ENCODE results near the gene DGCR6L. TPM values are rescaled to one million over a fixed set of nuclear protein-coding genes. Genes with fewer than 3 reads are reported as not detected.
"Not testable (repeated sequence)": the region's sequence is repeated elsewhere in the genome, so short reads cannot be mapped to it uniquely, and the experiment has no call there.

Gene DGCR6L
- total RNA-seq, 2 donors from 2014 or later, result 101 to 109 TPM

DNA sequence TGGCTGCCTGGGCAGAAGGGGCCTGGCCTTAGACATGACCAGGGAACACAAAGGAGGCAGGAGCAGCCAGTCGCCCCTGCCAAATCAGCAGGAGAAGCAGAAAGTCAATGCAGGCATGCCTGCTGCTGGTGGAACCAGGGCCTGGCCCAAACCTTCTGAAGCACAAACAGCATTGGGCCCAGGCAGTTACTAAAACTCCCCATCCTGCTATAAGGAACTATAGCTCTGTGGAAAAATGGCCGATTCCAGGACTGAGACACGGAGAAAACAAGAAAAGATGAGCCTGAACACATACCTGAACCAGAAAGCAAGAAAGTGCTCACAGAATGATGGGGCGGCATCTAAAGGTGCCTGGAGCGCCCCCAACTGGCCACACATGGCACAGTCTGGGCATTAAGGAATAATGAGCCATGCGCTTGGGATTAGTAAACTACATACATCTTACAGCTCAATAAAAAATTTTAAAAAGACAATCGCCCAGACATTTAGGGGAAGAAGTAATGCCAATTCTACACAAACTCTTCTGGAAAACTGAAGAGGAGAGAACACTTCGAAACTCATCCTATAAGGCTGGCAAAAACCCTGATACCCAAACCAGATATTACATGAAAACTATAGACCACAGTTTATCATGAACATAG, 2.3 kb downstream of the DGCR6L start:
- H3K4me3 ChIP-seq; DNase-seq (ENCODE audit: low spot score); H3K27me3 ChIP-seq (replicated peaks; ENCODE audit: insufficient read depth); intact Hi-C loops (cut with DNase I); H3K36me3 ChIP-seq; H3K27ac ChIP-seq; H3K4me1 ChIP-seq (replicated peaks); H3K9me3 ChIP-seq: not testable (repeated sequence)
- TF ChIP-seq, protein P1, sequence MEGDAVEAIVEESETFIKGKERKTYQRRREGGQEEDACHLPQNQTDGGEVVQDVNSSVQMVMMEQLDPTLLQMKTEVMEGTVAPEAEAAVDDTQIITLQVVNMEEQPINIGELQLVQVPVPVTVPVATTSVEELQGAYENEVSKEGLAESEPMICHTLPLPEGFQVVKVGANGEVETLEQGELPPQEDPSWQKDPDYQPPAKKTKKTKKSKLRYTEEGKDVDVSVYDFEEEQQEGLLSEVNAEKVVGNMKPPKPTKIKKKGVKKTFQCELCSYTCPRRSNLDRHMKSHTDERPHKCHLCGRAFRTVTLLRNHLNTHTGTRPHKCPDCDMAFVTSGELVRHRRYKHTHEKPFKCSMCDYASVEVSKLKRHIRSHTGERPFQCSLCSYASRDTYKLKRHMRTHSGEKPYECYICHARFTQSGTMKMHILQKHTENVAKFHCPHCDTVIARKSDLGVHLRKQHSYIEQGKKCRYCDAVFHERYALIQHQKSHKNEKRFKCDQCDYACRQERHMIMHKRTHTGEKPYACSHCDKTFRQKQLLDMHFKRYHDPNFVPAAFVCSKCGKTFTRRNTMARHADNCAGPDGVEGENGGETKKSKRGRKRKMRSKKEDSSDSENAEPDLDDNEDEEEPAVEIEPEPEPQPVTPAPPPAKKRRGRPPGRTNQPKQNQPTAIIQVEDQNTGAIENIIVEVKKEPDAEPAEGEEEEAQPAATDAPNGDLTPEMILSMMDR (IDR thresholded peaks at IDR 0.05), result peak in 3 of 4 experiments; percentile 12 to 40 (median 32)
- WGBS, result 53% methylated on average over 8 of the region's 8 CpGs

DNA sequence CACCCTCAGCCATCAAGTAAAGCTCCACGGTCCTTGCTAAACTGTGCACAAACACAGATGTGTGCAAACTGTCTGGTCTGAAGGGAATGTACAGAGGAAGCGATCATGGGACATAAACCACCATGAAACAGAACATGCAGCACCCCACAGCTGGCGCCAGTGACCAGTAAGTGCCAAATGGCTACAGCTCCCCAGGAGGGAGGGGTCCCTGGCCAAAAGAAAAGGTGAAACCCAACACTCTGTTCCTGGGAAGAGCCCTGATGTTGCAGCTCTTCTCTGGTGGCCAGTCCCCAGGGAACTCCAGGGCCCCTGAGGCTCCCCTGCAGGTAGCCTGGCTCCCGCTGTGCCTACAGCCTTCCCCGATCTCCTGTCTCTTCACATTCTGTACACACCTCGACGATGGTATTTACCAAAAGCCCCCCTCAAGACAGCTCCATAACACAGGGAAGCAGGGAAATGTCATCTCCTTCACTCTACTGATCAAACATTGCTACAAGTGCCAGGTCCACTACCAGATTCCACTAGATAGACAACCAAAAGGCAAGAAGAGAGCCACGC, 2.9 kb downstream of the DGCR6L start:
- no peak for DNase-seq (ENCODE audit: low spot score)
- Histone ChIP-seq H3K4me1 (replicated peaks) (peaks cover 8% of the 10 kb centered on the region), H3K36me3 (no peaks in the 10 kb centered on the region), H3K9me3 (no peaks in the 10 kb centered on the region), H3K4me3 (no peak overlapping the region), H3K27ac (no peak overlapping the region), H3K27me3 (replicated peaks; ENCODE audit: insufficient read depth) (no peaks in the 10 kb centered on the region)
- 74% methylated on average over 8 of the region's 8 CpGs for WGBS
- no peak for TF ChIP-seq POLR2AphosphoS5 (IDR thresholded peaks at IDR 0.05)
- no peak for TF ChIP-seq POLR2A (IDR thresholded peaks at IDR 0.05)
- TF ChIP-seq, protein P1 (IDR thresholded peaks at IDR 0.05), result no peak
- intact Hi-C loops (cut with DNase I), result no loop called here

DNA sequence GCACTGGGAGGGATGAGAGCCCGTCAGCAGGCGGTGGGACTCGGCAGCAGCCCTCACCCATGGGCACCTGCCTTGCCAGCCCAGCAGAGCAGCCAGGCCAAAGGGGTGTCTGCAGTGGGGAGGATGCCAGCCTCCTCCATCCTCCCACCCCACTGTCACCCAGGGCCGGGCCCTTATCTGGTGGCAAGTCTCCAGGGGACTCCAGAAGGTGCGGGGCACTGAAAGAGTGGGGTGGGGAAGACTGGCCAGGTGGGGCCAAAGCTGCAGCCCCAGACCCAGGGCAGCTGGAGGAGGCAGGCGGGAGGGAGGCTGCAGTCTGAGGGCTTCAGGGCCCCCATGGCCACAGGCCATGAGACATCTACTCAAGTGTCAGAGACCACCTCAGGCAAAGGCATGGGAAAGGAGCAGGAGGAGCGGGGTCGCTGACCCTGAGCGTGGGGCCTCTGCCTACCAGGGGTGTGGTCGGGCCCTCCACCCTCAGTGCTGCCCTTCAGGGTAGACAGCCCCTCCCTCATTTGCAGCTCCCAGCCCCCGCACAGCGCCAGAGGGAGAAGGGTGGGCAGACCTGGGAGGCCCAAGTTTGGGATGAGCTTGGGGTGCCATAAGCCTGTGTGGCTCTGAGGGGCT, 3.5 kb downstream of the DGCR6L start:
- H3K27ac ChIP-seq, result no peak overlapping the region
- no peak overlapping the region for H3K4me3 ChIP-seq
- 86% methylated on average over 12 of the region's 12 CpGs for WGBS
- no peaks in the 10 kb centered on the region for H3K36me3 ChIP-seq
- H3K4me1 ChIP-seq (replicated peaks), result peaks cover 8% of the 10 kb centered on the region
- H3K27me3 ChIP-seq (replicated peaks; ENCODE audit: insufficient read depth), result no peaks in the 10 kb centered on the region
- intact Hi-C loops (cut with DNase I), result no loop called here
- H3K9me3 ChIP-seq, result no peaks in the 10 kb centered on the region
- peak; percentile 3 for DNase-seq (ENCODE audit: low spot score)
- TF ChIP-seq, protein P1 (IDR thresholded peaks at IDR 0.05), result no peak
- TF ChIP-seq POLR2A (IDR thresholded peaks at IDR 0.05) (no peak), POLR2AphosphoS5 (IDR thresholded peaks at IDR 0.05) (no peak)

DNA sequence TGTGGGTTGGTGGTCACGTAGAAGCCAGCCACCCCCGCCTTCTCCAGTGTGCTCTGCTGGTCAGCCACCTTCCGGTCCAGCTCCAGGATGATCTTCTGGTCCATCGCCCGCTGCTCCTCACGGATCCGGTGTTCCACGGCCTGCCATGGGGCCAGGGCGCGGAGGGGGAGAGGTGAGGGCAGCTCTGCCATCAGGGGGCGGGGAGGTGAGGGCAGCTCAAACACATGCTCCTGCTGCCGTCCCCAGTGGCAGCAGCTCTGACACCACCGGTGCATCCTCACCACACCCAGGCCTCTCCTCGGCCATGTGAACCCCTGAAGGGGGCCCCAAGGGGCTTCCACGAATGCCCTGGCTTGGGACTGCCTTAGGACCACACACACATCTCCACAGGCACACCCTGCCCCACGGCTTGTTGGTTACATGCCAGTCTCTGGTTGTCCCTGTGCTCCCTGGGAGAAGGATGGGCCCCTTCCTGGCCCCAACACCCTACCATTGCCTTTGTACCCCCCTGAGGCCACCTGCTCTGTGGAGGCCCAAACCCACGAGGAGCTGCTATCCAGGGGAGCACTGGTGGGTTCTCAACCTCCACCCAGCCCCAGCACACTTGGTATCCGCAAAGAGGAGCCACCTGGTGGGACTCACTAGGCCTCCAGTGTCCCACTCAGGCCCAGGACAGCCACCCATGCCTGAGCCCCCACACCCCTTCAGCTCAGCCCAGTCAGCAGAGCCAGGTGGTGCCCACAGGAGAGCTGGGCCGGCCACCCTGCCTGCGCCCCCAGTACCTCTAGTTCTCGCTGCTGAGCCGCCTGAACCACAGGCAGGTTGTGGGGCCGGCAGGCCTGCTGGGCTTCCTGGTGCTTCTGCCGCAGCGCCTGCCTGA, 4.3 kb downstream of the DGCR6L start:
- 84% methylated on average over 21 of the region's 25 CpGs for WGBS
- Histone ChIP-seq H3K27ac (no peak overlapping the region), H3K4me3 (no peak overlapping the region), H3K36me3 (no peaks in the 10 kb centered on the region), H3K4me1 (replicated peaks) (peaks cover 8% of the 10 kb centered on the region), H3K27me3 (replicated peaks; ENCODE audit: insufficient read depth) (no peaks in the 10 kb centered on the region), H3K9me3 (no peaks in the 10 kb centered on the region)
- TF ChIP-seq POLR2A (IDR thresholded peaks at IDR 0.05) (no peak), POLR2AphosphoS5 (IDR thresholded peaks at IDR 0.05) (no peak)
- TF ChIP-seq, protein P1 (IDR thresholded peaks at IDR 0.05), result no peak
- DNase-seq (ENCODE audit: low spot score), result peak; percentile 2
- intact Hi-C loops (cut with DNase I), result no loop called here

DNA sequence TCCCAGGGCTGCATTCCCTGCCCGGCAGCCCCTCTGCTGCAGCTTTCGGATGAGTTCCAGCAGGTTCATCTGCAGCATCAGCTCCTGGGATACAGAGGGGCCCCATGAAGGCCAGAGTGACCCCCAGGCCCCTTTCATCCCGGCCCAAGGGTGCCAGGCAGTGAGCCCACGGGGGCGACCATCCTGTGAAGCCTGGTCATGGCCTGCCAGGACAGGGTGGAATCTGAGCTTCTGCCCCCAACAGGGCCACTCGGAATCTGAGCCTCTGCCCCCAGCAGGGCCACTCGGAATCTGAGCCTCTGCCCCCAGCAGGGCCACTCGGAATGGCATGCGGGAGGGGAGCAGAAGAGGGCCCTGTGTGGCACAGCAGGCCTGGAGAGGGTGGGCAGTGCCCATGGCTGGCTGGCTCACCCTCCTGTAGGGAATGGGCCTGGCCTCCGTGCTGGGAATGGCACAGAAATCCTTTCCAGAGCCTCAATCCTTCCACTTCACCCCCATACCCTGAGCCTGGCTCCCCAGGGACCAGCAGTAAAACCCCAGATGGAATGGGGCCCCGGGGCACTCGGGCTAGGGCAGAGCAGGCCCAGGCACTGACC, 5.0 kb downstream of the DGCR6L start:
- H3K4me3 ChIP-seq; intact Hi-C loops (cut with DNase I); H3K9me3 ChIP-seq; H3K27me3 ChIP-seq (replicated peaks; ENCODE audit: insufficient read depth); H3K36me3 ChIP-seq; H3K27ac ChIP-seq; DNase-seq (ENCODE audit: low spot score); H3K4me1 ChIP-seq (replicated peaks): not testable (repeated sequence)
- 86% methylated on average over 12 of the region's 12 CpGs for WGBS

DNA sequence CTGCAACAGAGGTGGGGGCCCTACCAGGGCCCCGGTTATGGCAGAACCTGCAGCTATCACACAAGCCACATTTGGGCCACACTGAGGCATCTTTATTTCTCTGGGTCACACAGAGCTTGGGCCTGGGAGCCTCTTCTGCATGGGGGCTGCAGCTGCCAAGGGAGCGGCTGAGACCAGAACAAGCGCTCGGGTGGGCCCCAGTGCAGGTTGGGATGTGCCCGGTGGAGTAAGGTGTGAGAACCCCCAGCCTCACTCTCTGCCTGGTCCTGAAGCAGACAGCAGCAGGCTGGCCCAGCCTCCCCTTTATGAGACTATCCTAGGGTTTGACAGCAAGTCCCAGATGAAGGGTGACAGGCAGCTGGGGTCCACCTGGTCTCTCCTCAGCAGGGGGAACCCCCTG, 5.7 kb downstream of the DGCR6L start:
- DNase-seq (ENCODE audit: low spot score); H3K27me3 ChIP-seq (replicated peaks; ENCODE audit: insufficient read depth); H3K4me3 ChIP-seq; intact Hi-C loops (cut with DNase I); H3K27ac ChIP-seq; H3K9me3 ChIP-seq; H3K4me1 ChIP-seq (replicated peaks); H3K36me3 ChIP-seq: not testable (repeated sequence)
- 93% methylated on average over 3 of the region's 5 CpGs for WGBS

DNA sequence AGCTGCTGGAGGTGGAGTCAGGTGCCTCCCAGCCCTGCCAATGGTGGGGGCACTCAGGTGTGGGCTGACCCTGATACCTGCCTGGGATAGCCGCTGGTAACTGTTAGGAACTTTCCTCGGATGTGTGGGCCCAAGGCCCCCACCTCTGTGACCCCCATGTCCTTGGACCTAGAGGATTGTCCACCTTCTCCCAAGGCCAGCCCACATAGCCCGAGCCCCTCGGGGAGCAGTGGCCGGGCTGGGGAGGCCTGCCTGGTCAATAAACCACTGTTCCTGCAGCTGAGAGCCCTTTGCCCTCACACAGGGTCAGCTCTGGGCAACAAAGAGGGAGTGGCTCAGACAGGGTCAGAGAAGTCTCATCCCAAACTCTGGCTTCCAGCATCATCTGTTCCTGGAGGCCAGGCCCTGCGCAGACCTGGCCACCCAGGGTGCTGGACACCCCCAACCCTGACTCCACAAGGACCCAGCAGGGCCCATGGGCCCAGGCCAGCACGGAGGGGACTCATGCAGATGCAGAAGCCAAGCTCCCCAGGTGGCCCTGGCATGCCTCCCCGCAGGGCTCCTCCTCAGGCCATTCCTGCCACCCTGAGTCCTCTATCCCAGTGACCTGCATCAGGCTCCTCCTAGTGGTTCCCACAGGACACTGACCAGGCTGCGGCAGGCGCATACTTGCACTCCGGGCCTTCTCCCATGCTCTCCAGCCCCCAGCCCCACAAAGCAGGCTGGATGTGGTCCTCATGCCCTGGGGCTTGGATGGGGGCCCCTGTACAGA, 6.4 kb downstream of the DGCR6L start:
- DNase-seq (ENCODE audit: low spot score), result peak; percentile 2
- intact Hi-C loops (cut with DNase I), result not testable (repeated sequence)
- WGBS, result 94% methylated on average over 5 of the region's 11 CpGs

More for the DNA sequence above, 6.4 kb downstream of the DGCR6L start:
- not testable (repeated sequence) for H3K4me3 ChIP-seq; H3K36me3 ChIP-seq; H3K4me1 ChIP-seq (replicated peaks); H3K27me3 ChIP-seq (replicated peaks; ENCODE audit: insufficient read depth); H3K27ac ChIP-seq; H3K9me3 ChIP-seq
